ENCODE measurements around the gene DCPS. TPM values are rescaled to one million over a fixed set of nuclear protein-coding genes. Genes with fewer than 3 reads are reported as not detected.
"Not testable (repeated sequence)": the region's sequence is repeated elsewhere in the genome, so short reads cannot be mapped to it uniquely, and the experiment has no call there.

DCPS gene
- total RNA-seq, 3 donors from 2014 or later (not counting 1 experiment from before 2014, with no cell fraction given) = 20.1 to 25.8 (median 23.1) TPM

- no peak overlapping the region for H3K4me3 Mint-ChIP-seq
These were observed 79.8 kb downstream of the DCPS start for GRCh38 chr11:126383339-126384335.

GRCh38 chr11:126384449-126385070 lies 80.7 kb downstream of the DCPS start:
- Mint-ChIP-seq H3K36me3 (no peaks in the 10 kb centered on the region), H3K9me3 (no peaks in the 10 kb centered on the region), H3K27ac (peak overlapping the region in 1 of 2 donors; percentile 64), H3K4me1 (peaks cover 31 to 42% of the 10 kb centered on the region in 2 donors), H3K4me3 (no peak overlapping the region), H3K27me3 (ENCODE audit: low read depth in 2 of 2) (no peaks in the 10 kb centered on the region)
- ATAC-seq (no peak), DNase-seq (no peak)
- no peak for TF ChIP-seq CTCF (IDR thresholded peaks at IDR 0.05)
- 85% methylated on average over 9 of the region's 9 CpGs for WGBS (ENCODE audit: insufficient coverage)
- Histone ChIP-seq H3K4me1 (ENCODE audit: control insufficient read depth, insufficient read depth, low read length) (peaks cover 23% of the 10 kb centered on the region), H3K4me3 (ENCODE audit: low read length) (no peak overlapping the region), H3K27me3 (ENCODE audit: control insufficient read depth, insufficient read depth, low read length) (no peaks in the 10 kb centered on the region), H3K27ac (ENCODE audit: low read length) (no peak overlapping the region), H3K36me3 (ENCODE audit: control insufficient read depth, insufficient read depth, low read length) (no peaks in the 10 kb centered on the region), H3K9me3 (ENCODE audit: control insufficient read depth, insufficient read depth, low read length) (no peaks in the 10 kb centered on the region)
- intact Hi-C loops (cut with micrococcal nuclease) = no loop called here

More at GRCh38 chr11:126383339-126384335, 79.8 kb downstream of the DCPS start:
- DNase-seq (no peak), ATAC-seq (no peak)
- Histone ChIP-seq H3K27me3 (ENCODE audit: control insufficient read depth, insufficient read depth, low read length) (no peaks in the 10 kb centered on the region), H3K36me3 (ENCODE audit: control insufficient read depth, insufficient read depth, low read length) (no peaks in the 10 kb centered on the region), H3K4me1 (ENCODE audit: control insufficient read depth, insufficient read depth, low read length) (peaks cover 23% of the 10 kb centered on the region), H3K27ac (ENCODE audit: low read length) (no peak overlapping the region), H3K4me3 (ENCODE audit: low read length) (no peak overlapping the region), H3K9me3 (ENCODE audit: control insufficient read depth, insufficient read depth, low read length) (no peaks in the 10 kb centered on the region)
- TF ChIP-seq CTCF (IDR thresholded peaks at IDR 0.05) = no peak
- H3K27ac Mint-ChIP-seq = peak overlapping the region in 1 of 2 donors; percentile 64
- intact Hi-C loops (cut with micrococcal nuclease) = no loop called here
- no peaks in the 10 kb centered on the region for H3K9me3 Mint-ChIP-seq
- H3K36me3 Mint-ChIP-seq = no peaks in the 10 kb centered on the region
- WGBS (ENCODE audit: insufficient coverage) = 79% methylated on average over 20 of the region's 20 CpGs
- H3K4me1 Mint-ChIP-seq = peaks cover 36 to 42% of the 10 kb centered on the region in 2 donors
- H3K27me3 Mint-ChIP-seq (ENCODE audit: low read depth in 2 of 2) = no peaks in the 10 kb centered on the region

- Mint-ChIP-seq H3K9me3 (no peaks in the 10 kb centered on the region), H3K27ac (peak overlapping the region; percentile 76 to 92), H3K27me3 (ENCODE audit: low read depth in 2 of 2) (no peaks in the 10 kb centered on the region), H3K36me3 (no peaks in the 10 kb centered on the region), H3K4me1 (peaks cover 33 to 42% of the 10 kb centered on the region in 2 donors), H3K4me3 (no peak overlapping the region)
- intact Hi-C loops (cut with micrococcal nuclease) = no loop called here
- no peak overlapping the region for H3K27ac ChIP-seq (ENCODE audit: low read length)
- H3K27me3 ChIP-seq (ENCODE audit: control insufficient read depth, insufficient read depth, low read length) = no peaks in the 10 kb centered on the region
- DNase-seq (no peak), ATAC-seq (peak; percentile 30 to 51 (median 32))
- TF ChIP-seq CTCF (IDR thresholded peaks at IDR 0.05) = no peak
- H3K4me3 ChIP-seq (ENCODE audit: low read length) = no peak overlapping the region
- WGBS (ENCODE audit: insufficient coverage) = 58% methylated on average over 8 of the region's 8 CpGs
- no peaks in the 10 kb centered on the region for H3K9me3 ChIP-seq (ENCODE audit: control insufficient read depth, insufficient read depth, low read length)
- H3K4me1 ChIP-seq (ENCODE audit: control insufficient read depth, insufficient read depth, low read length) = peaks cover 20% of the 10 kb centered on the region
- no peaks in the 10 kb centered on the region for H3K36me3 ChIP-seq (ENCODE audit: control insufficient read depth, insufficient read depth, low read length)
These were observed 82.3 kb downstream of the DCPS start for GRCh38 chr11:126385991-126386728.

GRCh38 chr11:126386729-126387071 lies 82.8 kb downstream of the DCPS start:
- H3K27me3 ChIP-seq (ENCODE audit: control insufficient read depth, insufficient read depth, low read length); H3K36me3 Mint-ChIP-seq; H3K27me3 Mint-ChIP-seq (ENCODE audit: low read depth in 2 of 2); H3K4me3 Mint-ChIP-seq; DNase-seq; H3K9me3 ChIP-seq (ENCODE audit: control insufficient read depth, insufficient read depth, low read length); intact Hi-C loops (cut with micrococcal nuclease); H3K9me3 Mint-ChIP-seq; H3K36me3 ChIP-seq (ENCODE audit: control insufficient read depth, insufficient read depth, low read length); H3K27ac ChIP-seq (ENCODE audit: low read length); H3K4me3 ChIP-seq (ENCODE audit: low read length): not testable (repeated sequence)
- H3K4me1 ChIP-seq (ENCODE audit: control insufficient read depth, insufficient read depth, low read length) = peaks cover 25% of the 10 kb centered on the region
- 33% methylated on average over 3 of the region's 5 CpGs for WGBS (ENCODE audit: insufficient coverage)
- peaks cover 38 to 45% of the 10 kb centered on the region in 2 donors for H3K4me1 Mint-ChIP-seq
- ATAC-seq = peak in 2 of 3 donors; percentile 46 to 61
- peak overlapping the region; percentile 76 to 92 for H3K27ac Mint-ChIP-seq
